A549 (cell line): ENCODE results near the gene HLX. TPM values are rescaled to one million over a fixed set of nuclear protein-coding genes. Genes with fewer than 3 reads are reported as not detected.

Experiments
- ATAC-seq, 2 experiments: fragments of 200-7000 bp in 1 of 2; fragments of >200 bp in 1 of 2; cut with Nextera tagmentation in 1 of 2; cut with Tn5 transposase in 1 of 2; 3 replicates each; pipeline versions ENCODE4 v1.8.0 to v1.9.1; 2018 to 2020; ENCODE audit warnings: mild to moderate bottlenecking in 1 of 2, moderate library complexity in 1 of 2
- CTCF ChIA-PET: fragments of 300-600 bp; sonication (Branson Sonifier 250); formaldehyde crosslinking; extraction: SDS; loops from one replicate; lab custom pipeline; 2021; ENCODE audit warnings: antibody characterized with exemption, inconsistent platforms; lab: Yijun Ruan, JAX
- POLR2A ChIA-PET: fragments of 350-600 bp; formaldehyde crosslinking; extraction: SDS; loops from one replicate; lab custom pipeline; 2021; ENCODE audit warnings: antibody characterized with exemption, inconsistent platforms; lab: Yijun Ruan, JAX
- DNase-seq, 2 experiments: peaks; one replicate each; pipeline versions ENCODE4 v3.0.0 to v3.0.0-alpha.2; 2011 to 2016; ENCODE audit warnings: low read depth in 1 of 2, low spot score in 1 of 2
- FAIRE-seq: peaks from 2 replicates; lab custom pipeline; 2011; peaks lifted over from hg19 to GRCh38; lab: Jason Lieb, UNC
- H3K27ac ChIP-seq, 2 experiments: fragments of >200 bp; sonication (Bioruptor Twin); formaldehyde crosslinking; 3 replicates each; pipeline ENCODE4 v1.5.1; 2016 to 2017
- H3K4me1 ChIP-seq: fragments of >200 bp; sonication (Bioruptor Twin); formaldehyde crosslinking; 3 replicates; pipeline ENCODE4 v1.6.1; 2016
- H3K4me2 ChIP-seq: fragments of >200 bp; sonication (Bioruptor Twin); formaldehyde crosslinking; 3 replicates; pipeline ENCODE4 v1.6.1; 2016
- H3K4me3 ChIP-seq: fragments of >200 bp; sonication (Bioruptor Twin); formaldehyde crosslinking; 3 replicates; pipeline ENCODE4 v1.5.1; 2016
- H3K9me3 ChIP-seq: fragments of >200 bp; sonication (Bioruptor Twin); formaldehyde crosslinking; 3 replicates; pipeline ENCODE4 v1.6.1; 2016
- CEBPB ChIP-seq, 2 experiments: fragments of >200 bp in 1 of 2; sonication (Bioruptor Twin) in 1 of 2; formaldehyde crosslinking in 1 of 2; IDR thresholded peaks; 2 replicates each; pipeline ENCODE4 v1.6.1; 2012 to 2016
- CHD2 ChIP-seq: fragments of 150-350 bp; IDR thresholded peaks from 2 replicates; pipeline ENCODE4 v1.6.1; 2014; ENCODE audit warnings: low read length; ENCODE audit not compliant: partially characterized antibody
- FOSB ChIP-seq: fragments of 250-450 bp; sonication (Bioruptor Pico); IDR thresholded peaks from 2 replicates; pipeline ENCODE4 v1.5.0; 2020; ENCODE audit warnings: mild to moderate bottlenecking, moderate library complexity
- FOXS1 ChIP-seq: fragments of 250-450 bp; sonication (Bioruptor Pico); IDR thresholded peaks from 2 replicates; pipeline ENCODE4 v1.5.0; 2020; ENCODE audit warnings: mild to moderate bottlenecking, moderate library complexity
- GATA3 ChIP-seq: IDR thresholded peaks from 2 replicates; pipeline ENCODE4 v1.6.1; 2012; ENCODE audit warnings: borderline replicate concordance
- HDAC2 ChIP-seq: fragments of 200-600 bp; sonication (generic); IDR thresholded peaks from 2 replicates; pipeline ENCODE4 v1.6.1; 2016
- HEYL ChIP-seq: fragments of 250-450 bp; sonication (Bioruptor Pico); IDR thresholded peaks from 2 replicates; pipeline ENCODE4 v1.8.0; 2021; ENCODE audit warnings: mild to moderate bottlenecking, moderate library complexity
- HOXB13 ChIP-seq: fragments of 250-450 bp; sonication (Bioruptor Pico); IDR thresholded peaks from 2 replicates; pipeline ENCODE4 v1.5.0; 2020; ENCODE audit warnings: low read depth, mild to moderate bottlenecking, moderate library complexity
- JUN ChIP-seq, 2 experiments: fragments of >200 bp; sonication (Bioruptor Twin); formaldehyde crosslinking; IDR thresholded peaks; 2 replicates in 1 of 2; 3 replicates in 1 of 2; pipeline ENCODE4 v1.6.1; 2016 to 2017
- KDM5A ChIP-seq: fragments of 200-600 bp; sonication (generic); IDR thresholded peaks from 2 replicates; pipeline ENCODE4 v1.6.1; 2016; ENCODE audit warnings: antibody characterized with exemption, mild to moderate bottlenecking
- MAZ ChIP-seq: fragments of 150-350 bp; IDR thresholded peaks from 2 replicates; pipeline ENCODE4 v1.6.1; 2014; ENCODE audit warnings: antibody characterized with exemption, low read depth, low read length, borderline replicate concordance
- NFE2L2 ChIP-seq: fragments of 150-350 bp; conservative IDR thresholded peaks from 2 replicates; pipeline ENCODE4 v1.6.1; 2014; ENCODE audit warnings: low read length
- POLR2A ChIP-seq: IDR thresholded peaks from 2 replicates; pipeline ENCODE4 v1.6.1; 2012; ENCODE audit warnings: mild to moderate bottlenecking, low read length
- RAD21 ChIP-seq, 2 experiments: fragments of >200 bp in 1 of 2; sonication (Bioruptor Twin) in 1 of 2; formaldehyde crosslinking in 1 of 2; IDR thresholded peaks in 1 of 2; conservative IDR thresholded peaks in 1 of 2; 2 replicates in 1 of 2; 3 replicates in 1 of 2; pipeline ENCODE4 v1.6.1; 2012 to 2018; ENCODE audit warnings: inconsistent platforms in 1 of 2
- RARB ChIP-seq: fragments of 250-450 bp; sonication (Bioruptor Pico); IDR thresholded peaks from 2 replicates; pipeline ENCODE4 v1.8.0; 2021; ENCODE audit warnings: mild to moderate bottlenecking, moderate library complexity
- RNF2 ChIP-seq: fragments of 200-600 bp; sonication (generic); IDR thresholded peaks from 2 replicates; pipeline ENCODE4 v1.6.1; 2016; ENCODE audit warnings: low read depth, mild to moderate bottlenecking, antibody characterized with exemption, moderate library complexity, borderline replicate concordance
- SMC3 ChIP-seq: fragments of >200 bp; sonication (Bioruptor Twin); formaldehyde crosslinking; IDR thresholded peaks from 3 replicates; pipeline ENCODE4 v1.6.1; 2018; ENCODE audit warnings: inconsistent platforms
- TFCP2L1 ChIP-seq: fragments of 250-450 bp; sonication (Bioruptor Pico); IDR thresholded peaks from 2 replicates; pipeline ENCODE4 v1.5.0; 2021; ENCODE audit warnings: mild to moderate bottlenecking
- WGBS: methylation state at CpG from one replicate; pipeline ENCODE4 v1.1.6; 2017; ENCODE audit errors: missing lambda C conversion rate; 5-methylcytosine and 5-hydroxymethylcytosine counted together
- polyA plus RNA-seq, 4 experiments: library from polyadenylated mRNA; depleted of rRNA in 3 of 4; stranded (reverse); fragments of >200 nt; fragmentation: RNase III in 1 of 4; extraction: RNeasy Plus Mini Kit Qiagen cat#74134 plus additional on column Dnase treatment in 1 of 4; gene quantifications; 2 replicates in 3 of 4; 3 replicates in 1 of 4; pipeline ENCODE4 v1.2.3, GENCODE V29; 2011 to 2017
- TF ChIP-seq, protein P1 (sequence below): fragments of >200 bp; sonication (Bioruptor Twin); formaldehyde crosslinking; IDR thresholded peaks from 3 replicates; pipeline ENCODE4 v1.5.1; 2016
- TF ChIP-seq, protein P2 (sequence below): fragments of >200 bp; sonication (Bioruptor Twin); formaldehyde crosslinking; IDR thresholded peaks from 3 replicates; pipeline ENCODE4 v1.6.1; 2016
- TF ChIP-seq, protein P3 (sequence below): fragments of 250-450 bp; sonication (Bioruptor Pico); IDR thresholded peaks from 2 replicates; pipeline ENCODE4 v1.5.0; 2020; ENCODE audit warnings: low read depth, mild to moderate bottlenecking, moderate library complexity
- TF ChIP-seq, protein P4 (sequence below): fragments of 200-600 bp; sonication (generic); IDR thresholded peaks from 2 replicates; pipeline ENCODE4 v1.6.1; 2016; ENCODE audit warnings: antibody characterized with exemption, mild to moderate bottlenecking, moderate library complexity
- TF ChIP-seq, protein P5 (sequence below): fragments of 150-350 bp; IDR thresholded peaks from 2 replicates; pipeline ENCODE4 v1.6.1; 2014; ENCODE audit warnings: low read depth, mild to moderate bottlenecking, low read length

The HLX gene
- polyA plus RNA-seq, 2 of the 4 experiments (the other 2 are of a cell fraction) = 0.70 to 5.6 TPM

DNA sequence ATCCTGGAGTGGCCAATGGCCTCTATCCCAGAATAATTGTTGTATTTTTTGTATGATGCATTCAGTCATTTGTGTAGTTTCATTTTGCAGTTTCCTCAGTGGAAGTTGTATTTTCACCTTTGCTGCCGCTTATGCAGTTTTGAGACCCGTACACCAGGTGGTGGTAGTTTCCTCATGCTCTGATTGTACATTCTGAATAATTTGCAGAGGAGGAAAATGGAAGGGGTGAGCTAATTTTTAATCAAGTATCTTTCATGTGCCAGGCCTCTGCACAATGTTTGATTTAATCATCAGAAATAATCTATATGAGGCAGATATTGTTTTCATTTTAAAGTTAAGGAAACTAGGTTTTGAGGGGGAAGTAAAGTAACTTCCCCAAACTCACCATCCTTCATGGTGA lies 29.5 kb downstream of the HLX start:
- Histone ChIP-seq H3K4me1 (peaks cover 21% of the 10 kb centered on the region), H3K9me3 (no peaks in the 10 kb centered on the region), H3K4me3 (no peak overlapping the region), H3K27ac (no peak overlapping the region), H3K4me2 (no peak overlapping the region)
- CTCF ChIA-PET = interaction anchor here (0.7 to 1.3 kb wide), 7 partner anchors 18 to 356 kb away, joined by 3 to 6 read pairs (median 3); no protein-coding TSS in a partner anchor
- DNase-seq = peak in 1 of 2 experiments; percentile 21
- FAIRE-seq = no peak
- TF ChIP-seq RARB (CRISPR knock-in tag) (no peak), FOSB (CRISPR knock-in tag) (no peak), RAD21 (conservative IDR thresholded peaks at IDR 0.05 in 1 of 2, IDR thresholded peaks at IDR 0.05 in 1 of 2) (peak; percentile 41 to 59; a peak in 3 of 5 replicates), SMC3 (peak; percentile 45; the same call in 2 of the 3 replicates), CEBPB (IDR thresholded peaks at IDR 0.05) (no peak), KDM5A (no peak)
- TF ChIP-seq, protein P1, sequence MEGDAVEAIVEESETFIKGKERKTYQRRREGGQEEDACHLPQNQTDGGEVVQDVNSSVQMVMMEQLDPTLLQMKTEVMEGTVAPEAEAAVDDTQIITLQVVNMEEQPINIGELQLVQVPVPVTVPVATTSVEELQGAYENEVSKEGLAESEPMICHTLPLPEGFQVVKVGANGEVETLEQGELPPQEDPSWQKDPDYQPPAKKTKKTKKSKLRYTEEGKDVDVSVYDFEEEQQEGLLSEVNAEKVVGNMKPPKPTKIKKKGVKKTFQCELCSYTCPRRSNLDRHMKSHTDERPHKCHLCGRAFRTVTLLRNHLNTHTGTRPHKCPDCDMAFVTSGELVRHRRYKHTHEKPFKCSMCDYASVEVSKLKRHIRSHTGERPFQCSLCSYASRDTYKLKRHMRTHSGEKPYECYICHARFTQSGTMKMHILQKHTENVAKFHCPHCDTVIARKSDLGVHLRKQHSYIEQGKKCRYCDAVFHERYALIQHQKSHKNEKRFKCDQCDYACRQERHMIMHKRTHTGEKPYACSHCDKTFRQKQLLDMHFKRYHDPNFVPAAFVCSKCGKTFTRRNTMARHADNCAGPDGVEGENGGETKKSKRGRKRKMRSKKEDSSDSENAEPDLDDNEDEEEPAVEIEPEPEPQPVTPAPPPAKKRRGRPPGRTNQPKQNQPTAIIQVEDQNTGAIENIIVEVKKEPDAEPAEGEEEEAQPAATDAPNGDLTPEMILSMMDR = peak; percentile 33; the same call in 2 of the 3 replicates
- ATAC-seq = no peak
- POLR2A ChIA-PET = no interaction called here
- 52% methylated on average over 2 of the region's 2 CpGs for WGBS

DNA sequence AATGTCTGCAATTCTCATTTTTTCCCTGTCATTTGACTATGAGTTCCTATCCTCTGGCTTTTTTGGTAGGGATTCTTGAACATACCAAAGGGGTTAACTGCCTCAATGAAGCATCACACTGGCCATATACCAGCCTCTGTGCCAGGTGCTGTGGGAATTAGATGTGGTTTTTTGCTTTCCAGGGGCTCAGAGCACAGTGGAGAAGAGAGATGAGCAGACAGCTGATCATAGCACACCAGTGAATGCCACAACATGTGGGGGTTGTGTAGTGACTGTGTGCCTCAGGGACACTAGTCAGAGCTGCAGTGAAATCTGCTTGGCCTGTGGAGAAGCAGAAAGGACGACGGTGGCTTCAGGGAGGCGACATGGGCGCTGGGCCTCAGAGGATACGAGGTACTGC lies 30.8 kb downstream of the HLX start:
- Histone ChIP-seq H3K4me1 (peaks cover 21% of the 10 kb centered on the region), H3K4me3 (no peak overlapping the region), H3K4me2 (no peak overlapping the region), H3K27ac (no peak overlapping the region), H3K9me3 (no peaks in the 10 kb centered on the region)
- FAIRE-seq (no peak), DNase-seq (no peak), ATAC-seq (no peak)
- CTCF ChIA-PET = interaction anchor here (1.1 kb wide), 1 partner anchor 293 kb away, joined by 3 read pairs; no protein-coding TSS in a partner anchor
- no peak for TF ChIP-seq RNF2
- no peak for TF ChIP-seq JUN (IDR thresholded peaks at IDR 0.05)
- TF ChIP-seq, protein P1 = no peak
- TF ChIP-seq, protein P2, sequence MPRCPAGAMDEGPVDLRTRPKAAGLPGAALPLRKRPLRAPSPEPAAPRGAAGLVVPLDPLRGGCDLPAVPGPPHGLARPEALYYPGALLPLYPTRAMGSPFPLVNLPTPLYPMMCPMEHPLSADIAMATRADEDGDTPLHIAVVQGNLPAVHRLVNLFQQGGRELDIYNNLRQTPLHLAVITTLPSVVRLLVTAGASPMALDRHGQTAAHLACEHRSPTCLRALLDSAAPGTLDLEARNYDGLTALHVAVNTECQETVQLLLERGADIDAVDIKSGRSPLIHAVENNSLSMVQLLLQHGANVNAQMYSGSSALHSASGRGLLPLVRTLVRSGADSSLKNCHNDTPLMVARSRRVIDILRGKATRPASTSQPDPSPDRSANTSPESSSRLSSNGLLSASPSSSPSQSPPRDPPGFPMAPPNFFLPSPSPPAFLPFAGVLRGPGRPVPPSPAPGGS = no peak
- TF ChIP-seq HEYL (CRISPR knock-in tag) = no peak
- TF ChIP-seq, protein P3, sequence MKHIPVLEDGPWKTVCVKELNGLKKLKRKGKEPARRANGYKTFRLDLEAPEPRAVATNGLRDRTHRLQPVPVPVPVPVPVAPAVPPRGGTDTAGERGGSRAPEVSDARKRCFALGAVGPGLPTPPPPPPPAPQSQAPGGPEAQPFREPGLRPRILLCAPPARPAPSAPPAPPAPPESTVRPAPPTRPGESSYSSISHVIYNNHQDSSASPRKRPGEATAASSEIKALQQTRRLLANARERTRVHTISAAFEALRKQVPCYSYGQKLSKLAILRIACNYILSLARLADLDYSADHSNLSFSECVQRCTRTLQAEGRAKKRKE (CRISPR knock-in tag) = no peak
- no peak for TF ChIP-seq FOSB (CRISPR knock-in tag)
- no peak for TF ChIP-seq CHD2
- TF ChIP-seq, protein P4, sequence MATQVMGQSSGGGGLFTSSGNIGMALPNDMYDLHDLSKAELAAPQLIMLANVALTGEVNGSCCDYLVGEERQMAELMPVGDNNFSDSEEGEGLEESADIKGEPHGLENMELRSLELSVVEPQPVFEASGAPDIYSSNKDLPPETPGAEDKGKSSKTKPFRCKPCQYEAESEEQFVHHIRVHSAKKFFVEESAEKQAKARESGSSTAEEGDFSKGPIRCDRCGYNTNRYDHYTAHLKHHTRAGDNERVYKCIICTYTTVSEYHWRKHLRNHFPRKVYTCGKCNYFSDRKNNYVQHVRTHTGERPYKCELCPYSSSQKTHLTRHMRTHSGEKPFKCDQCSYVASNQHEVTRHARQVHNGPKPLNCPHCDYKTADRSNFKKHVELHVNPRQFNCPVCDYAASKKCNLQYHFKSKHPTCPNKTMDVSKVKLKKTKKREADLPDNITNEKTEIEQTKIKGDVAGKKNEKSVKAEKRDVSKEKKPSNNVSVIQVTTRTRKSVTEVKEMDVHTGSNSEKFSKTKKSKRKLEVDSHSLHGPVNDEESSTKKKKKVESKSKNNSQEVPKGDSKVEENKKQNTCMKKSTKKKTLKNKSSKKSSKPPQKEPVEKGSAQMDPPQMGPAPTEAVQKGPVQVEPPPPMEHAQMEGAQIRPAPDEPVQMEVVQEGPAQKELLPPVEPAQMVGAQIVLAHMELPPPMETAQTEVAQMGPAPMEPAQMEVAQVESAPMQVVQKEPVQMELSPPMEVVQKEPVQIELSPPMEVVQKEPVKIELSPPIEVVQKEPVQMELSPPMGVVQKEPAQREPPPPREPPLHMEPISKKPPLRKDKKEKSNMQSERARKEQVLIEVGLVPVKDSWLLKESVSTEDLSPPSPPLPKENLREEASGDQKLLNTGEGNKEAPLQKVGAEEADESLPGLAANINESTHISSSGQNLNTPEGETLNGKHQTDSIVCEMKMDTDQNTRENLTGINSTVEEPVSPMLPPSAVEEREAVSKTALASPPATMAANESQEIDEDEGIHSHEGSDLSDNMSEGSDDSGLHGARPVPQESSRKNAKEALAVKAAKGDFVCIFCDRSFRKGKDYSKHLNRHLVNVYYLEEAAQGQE = no peak
- TF ChIP-seq HDAC2 = no peak
- TF ChIP-seq HOXB13 = no peak
- TF ChIP-seq NFE2L2 = no peak
- no peak for TF ChIP-seq POLR2A
- TF ChIP-seq FOXS1 (CRISPR knock-in tag) = no peak
- TF ChIP-seq, protein P5, sequence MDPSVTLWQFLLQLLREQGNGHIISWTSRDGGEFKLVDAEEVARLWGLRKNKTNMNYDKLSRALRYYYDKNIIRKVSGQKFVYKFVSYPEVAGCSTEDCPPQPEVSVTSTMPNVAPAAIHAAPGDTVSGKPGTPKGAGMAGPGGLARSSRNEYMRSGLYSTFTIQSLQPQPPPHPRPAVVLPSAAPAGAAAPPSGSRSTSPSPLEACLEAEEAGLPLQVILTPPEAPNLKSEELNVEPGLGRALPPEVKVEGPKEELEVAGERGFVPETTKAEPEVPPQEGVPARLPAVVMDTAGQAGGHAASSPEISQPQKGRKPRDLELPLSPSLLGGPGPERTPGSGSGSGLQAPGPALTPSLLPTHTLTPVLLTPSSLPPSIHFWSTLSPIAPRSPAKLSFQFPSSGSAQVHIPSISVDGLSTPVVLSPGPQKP = no peak
- no peak for TF ChIP-seq GATA3
- no peak for TF ChIP-seq MAZ
- no peak for TF ChIP-seq TFCP2L1 (CRISPR knock-in tag)
- WGBS = 65% methylated on average over 5 of the region's 5 CpGs
- POLR2A ChIA-PET = no interaction called here
